Gastrocnemius medialis (tissue), 4 donors: ENCODE data around the gene PPP2R2C. TPM values are rescaled to one million over a fixed set of nuclear protein-coding genes. Genes with fewer than 3 reads are reported as not detected.

Experiments used
- ATAC-seq, 2 donors: fragments of 150-250 bp; one replicate each; pipeline ENCODE4 v1.9.1; 2016
- DNase-seq, 2 donors: peaks; one replicate each; pipeline ENCODE4 v3.0.0-alpha.2; 2019
- H3K27ac ChIP-seq, 4 donors: fragments of 200-600 bp; sonication (generic); 1 replicate in 1 of 4; 2 replicates in 3 of 4; pipeline ENCODE4 v1.5.1; 2016 to 2018; ENCODE audit warnings: mild to moderate bottlenecking in 2 of 4, moderate library complexity in 1 of 4
- H3K27me3 ChIP-seq, 3 donors: fragments of 200-600 bp; sonication (generic) in 2 of 3; 1 replicate in 1 of 3; 2 replicates in 2 of 3; pipeline versions ENCODE4 v1.5.1 to v1.6.0; 2016 to 2019; ENCODE audit warnings: mild to moderate bottlenecking in 1 of 3, moderate library complexity in 1 of 3
- H3K36me3 ChIP-seq, 2 donors: fragments of 200-600 bp; sonication (generic) in 1 of 2; one replicate each; pipeline ENCODE4 v1.5.1; 2017 to 2018
- H3K4me1 ChIP-seq, 2 donors: fragments of 200-600 bp; sonication (generic) in 1 of 2; one replicate each; pipeline ENCODE4 v1.5.1; 2016 to 2017; ENCODE audit warnings: mild to moderate bottlenecking in 2 of 2
- H3K4me3 ChIP-seq, 4 donors: fragments of 200-600 bp; sonication (generic) in 3 of 4; 1 replicate in 1 of 4; 2 replicates in 3 of 4; pipeline ENCODE4 v1.5.1; 2016 to 2019; ENCODE audit warnings: mild to moderate bottlenecking in 2 of 4
- H3K9me3 ChIP-seq, 3 donors: fragments of 200-600 bp; sonication (generic) in 2 of 3; 1 replicate in 1 of 3; 2 replicates in 2 of 3; pipeline ENCODE4 v1.5.1; 2016 to 2019
- POLR2A ChIP-seq, 2 donors: fragments of 450-650 bp; IDR thresholded peaks; one replicate each; pipeline ENCODE4 v1.6.1; 2017; ENCODE audit warnings: antibody characterized with exemption in 2 of 2, mild to moderate bottlenecking in 2 of 2, moderate library complexity in 2 of 2
- in situ Hi-C, 4 donors: fragments of 200-750 bp; cut with MboI; loops; one replicate each; pipeline versions ENCODE4 v1.15.0 to v1.8.0; 2017; ENCODE audit warnings: low sequenced_read_pairs in 4 of 4
- intact Hi-C: fragments of 100-400 bp; cut with DNase I; formaldehyde crosslinking; loops from one replicate; pipeline ENCODE4 v1.15.1; 2023; ENCODE audit warnings: low total_unique reads
- total RNA-seq, 4 donors: library from RNA; depleted of rRNA; stranded (reverse); fragments of >200 nt; gene quantifications; one replicate each; pipeline versions ENCODE4 v1.1.0 to v1.2.3, GENCODE V29; 2016
- TF ChIP-seq, protein P1 (sequence below), 5 experiments: fragments of 450-650 bp in 3 of 5; fragments of 200-600 bp in 2 of 5; sonication (generic) in 2 of 5; IDR thresholded peaks in 4 of 5; conservative IDR thresholded peaks in 1 of 5; 1 replicate in 4 of 5; 2 replicates in 1 of 5; pipeline ENCODE4 v1.5.1; 2016 to 2019; ENCODE audit warnings: antibody characterized with exemption in 5 of 5, mild to moderate bottlenecking in 3 of 5, moderate library complexity in 3 of 5

Gene PPP2R2C
- total RNA-seq, 4 donors from 2014 or later, result 0.44 to 2.7 (median 0.62) TPM

DNA sequence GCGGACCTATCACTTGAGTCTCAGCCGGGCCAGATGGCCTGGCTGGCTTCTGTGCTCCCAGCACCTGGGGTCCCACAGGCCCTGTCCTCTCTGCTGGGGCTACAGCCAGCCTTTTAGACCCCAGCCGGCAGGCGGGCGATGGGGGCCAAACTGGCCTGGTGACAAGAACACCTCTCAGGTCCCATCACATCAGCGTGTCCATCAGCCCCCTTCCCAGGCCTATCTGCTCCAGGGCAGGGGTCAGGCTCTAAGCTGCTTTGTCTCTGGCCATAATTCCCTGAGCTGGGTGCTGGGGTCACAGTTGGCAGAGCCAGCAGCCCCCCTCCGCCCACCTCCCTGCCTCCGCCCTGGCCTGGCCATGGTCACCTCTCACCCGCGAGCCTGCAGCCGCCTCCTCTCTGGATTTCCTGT is 77.7 kb downstream of the PPP2R2C start:
- no peak for ATAC-seq

DNA sequence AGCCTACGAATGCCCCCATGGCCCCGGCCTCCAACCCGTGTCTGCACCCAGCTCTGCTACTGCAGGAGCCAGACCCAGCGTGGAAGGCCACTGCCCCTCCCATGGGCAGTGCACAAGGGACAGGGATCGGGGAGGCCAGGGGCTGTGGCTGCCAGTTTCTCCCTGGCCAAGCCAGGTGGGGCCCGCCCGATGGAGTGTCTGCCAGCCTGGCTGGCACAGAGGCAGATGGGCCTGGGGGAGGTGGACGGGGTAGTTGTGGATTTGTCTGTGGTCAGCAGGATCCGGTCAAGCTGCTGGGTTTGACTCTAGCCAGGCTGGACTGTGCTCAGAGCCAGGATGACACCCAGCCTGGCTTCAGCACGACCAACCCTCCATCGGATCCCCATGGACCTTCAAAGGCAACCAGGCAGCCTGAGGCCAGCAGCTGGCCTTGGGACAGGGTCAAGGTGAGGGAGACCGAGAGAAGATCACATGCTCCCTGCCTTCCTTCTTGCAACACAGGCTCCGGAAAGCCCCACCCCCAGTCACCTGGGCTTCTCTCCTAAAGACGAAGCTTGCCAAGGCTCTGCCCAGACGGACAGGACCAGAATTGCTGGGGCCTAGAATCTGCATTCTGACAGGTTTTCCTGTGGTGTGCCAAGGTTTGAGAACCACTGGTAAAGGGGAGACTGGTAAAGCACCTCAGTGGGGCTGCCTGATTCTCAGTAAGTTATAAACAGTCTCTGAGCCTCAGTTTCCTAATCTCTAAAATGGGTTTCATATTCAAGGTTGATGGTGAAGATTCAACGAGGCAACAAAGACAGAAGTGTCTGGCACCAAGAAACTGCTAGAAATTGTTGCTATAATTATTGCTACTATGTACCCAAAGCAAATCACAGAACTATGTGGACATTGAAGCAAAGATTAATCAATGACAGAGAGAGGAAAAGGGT is 78.6 kb downstream of the PPP2R2C start:
- Histone ChIP-seq H3K4me1 (no peaks in the 10 kb centered on the region), H3K27ac (no peak overlapping the region), H3K36me3 (no peaks in the 10 kb centered on the region), H3K4me3 (no peak overlapping the region), H3K27me3 (peaks cover 13 to 16% (median 15%) of the 10 kb centered on the region in 3 donors), H3K9me3 (no peaks in the 10 kb centered on the region)
- TF ChIP-seq, protein P1, sequence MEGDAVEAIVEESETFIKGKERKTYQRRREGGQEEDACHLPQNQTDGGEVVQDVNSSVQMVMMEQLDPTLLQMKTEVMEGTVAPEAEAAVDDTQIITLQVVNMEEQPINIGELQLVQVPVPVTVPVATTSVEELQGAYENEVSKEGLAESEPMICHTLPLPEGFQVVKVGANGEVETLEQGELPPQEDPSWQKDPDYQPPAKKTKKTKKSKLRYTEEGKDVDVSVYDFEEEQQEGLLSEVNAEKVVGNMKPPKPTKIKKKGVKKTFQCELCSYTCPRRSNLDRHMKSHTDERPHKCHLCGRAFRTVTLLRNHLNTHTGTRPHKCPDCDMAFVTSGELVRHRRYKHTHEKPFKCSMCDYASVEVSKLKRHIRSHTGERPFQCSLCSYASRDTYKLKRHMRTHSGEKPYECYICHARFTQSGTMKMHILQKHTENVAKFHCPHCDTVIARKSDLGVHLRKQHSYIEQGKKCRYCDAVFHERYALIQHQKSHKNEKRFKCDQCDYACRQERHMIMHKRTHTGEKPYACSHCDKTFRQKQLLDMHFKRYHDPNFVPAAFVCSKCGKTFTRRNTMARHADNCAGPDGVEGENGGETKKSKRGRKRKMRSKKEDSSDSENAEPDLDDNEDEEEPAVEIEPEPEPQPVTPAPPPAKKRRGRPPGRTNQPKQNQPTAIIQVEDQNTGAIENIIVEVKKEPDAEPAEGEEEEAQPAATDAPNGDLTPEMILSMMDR (IDR thresholded peaks at IDR 0.05 in 4 of 5, conservative IDR thresholded peaks at IDR 0.05 in 1 of 5), result no peak
- TF ChIP-seq POLR2A (IDR thresholded peaks at IDR 0.05), result no peak
- no peak for DNase-seq
- in situ Hi-C loops (no loop called here), intact Hi-C loops (no loop called here)
- ATAC-seq, result no peak

More for the DNA sequence above, 77.7 kb downstream of the PPP2R2C start:
- intact Hi-C loops (no loop called here), in situ Hi-C loops (no loop called here)
- Histone ChIP-seq H3K27me3 (peaks cover 13 to 23% (median 16%) of the 10 kb centered on the region in 3 donors), H3K9me3 (no peaks in the 10 kb centered on the region), H3K4me1 (no peaks in the 10 kb centered on the region), H3K36me3 (no peaks in the 10 kb centered on the region), H3K27ac (no peak overlapping the region), H3K4me3 (no peak overlapping the region)
- TF ChIP-seq, protein P1 (IDR thresholded peaks at IDR 0.05 in 4 of 5, conservative IDR thresholded peaks at IDR 0.05 in 1 of 5), result no peak
- TF ChIP-seq POLR2A (IDR thresholded peaks at IDR 0.05), result no peak
- no peak for DNase-seq

DNA sequence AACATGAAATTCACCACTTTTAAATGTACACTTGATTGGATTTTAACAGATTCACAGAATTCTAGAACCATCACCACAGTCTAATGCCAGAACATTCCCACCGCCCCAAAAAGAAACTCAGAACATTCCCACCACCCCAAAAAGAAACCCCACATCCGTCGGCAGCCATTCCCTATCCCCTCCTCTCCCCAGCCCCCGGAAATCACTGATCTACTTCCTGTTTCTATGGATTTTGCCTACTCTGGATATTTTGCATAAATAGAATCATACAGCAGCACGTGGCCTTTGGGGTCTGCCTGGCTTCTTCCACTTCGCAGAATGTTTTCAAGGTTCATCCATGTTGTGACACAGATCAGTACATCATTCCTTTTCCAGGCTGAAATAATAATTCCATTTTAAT is 79.3 kb downstream of the PPP2R2C start:
- Histone ChIP-seq H3K4me3 (no peak overlapping the region), H3K36me3 (no peaks in the 10 kb centered on the region), H3K27me3 (peaks cover 11 to 16% (median 16%) of the 10 kb centered on the region in 3 donors), H3K27ac (no peak overlapping the region), H3K4me1 (no peaks in the 10 kb centered on the region), H3K9me3 (no peaks in the 10 kb centered on the region)
- intact Hi-C loops, result no loop called here
- no peak for DNase-seq
- TF ChIP-seq, protein P1 (IDR thresholded peaks at IDR 0.05 in 4 of 5, conservative IDR thresholded peaks at IDR 0.05 in 1 of 5), result no peak
- TF ChIP-seq POLR2A (IDR thresholded peaks at IDR 0.05), result no peak
- in situ Hi-C loops, result no loop called here
- no peak for ATAC-seq

DNA sequence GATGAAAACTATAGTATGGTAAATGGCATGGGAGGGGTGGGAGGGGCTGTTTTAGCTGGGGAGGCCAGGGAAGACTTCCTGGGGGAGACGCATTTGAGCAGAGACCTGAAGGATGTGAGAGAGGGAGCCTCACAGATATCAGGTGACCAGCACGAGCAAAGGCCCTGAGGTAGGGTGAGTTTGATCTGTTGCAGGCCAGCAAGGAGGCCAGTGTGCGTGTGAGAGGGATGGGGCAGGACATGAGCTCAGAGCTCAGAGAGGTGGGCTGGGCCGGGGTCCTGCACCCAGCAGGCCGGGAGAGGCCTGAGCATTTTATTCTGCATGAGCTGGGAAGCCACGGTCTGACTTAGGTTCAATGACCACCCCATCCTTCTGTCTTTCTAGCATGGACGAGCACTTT is 80.0 kb downstream of the PPP2R2C start:
- DNase-seq, result no peak
- intact Hi-C loops, result no loop called here
- H3K36me3 ChIP-seq, result no peaks in the 10 kb centered on the region
- in situ Hi-C loops, result no loop called here
- TF ChIP-seq, protein P1 (IDR thresholded peaks at IDR 0.05 in 4 of 5, conservative IDR thresholded peaks at IDR 0.05 in 1 of 5), result no peak
- TF ChIP-seq POLR2A (IDR thresholded peaks at IDR 0.05), result no peak
- H3K4me1 ChIP-seq, result no peaks in the 10 kb centered on the region
- peaks cover 4 to 15% (median 14%) of the 10 kb centered on the region in 3 donors for H3K27me3 ChIP-seq
- no peak overlapping the region for H3K27ac ChIP-seq
- H3K4me3 ChIP-seq, result no peak overlapping the region
- ATAC-seq, result no peak
- H3K9me3 ChIP-seq, result no peaks in the 10 kb centered on the region
